GM19324 (cell line): Measurements from ENCODE around the gene SCP2.

Experiments
- ATAC-seq: cut with Tn5 transposase; IDR thresholded peaks from one replicate; pipeline ENCODE4 v1.9.1; 2021; ENCODE audit warnings: mild to moderate bottlenecking, moderate library complexity; ENCODE audit not compliant: unreplicated experiment, low FRiP score

The SCP2 gene

GRCh38 chr1:53025034-53025768 is 98.1 kb downstream of the SCP2 start:
- ATAC-seq: no peak

- ATAC-seq: no peak
Observed at GRCh38 chr1:53025769-53026112, 98.7 kb downstream of the SCP2 start.

GRCh38 chr1:53026254-53026653 is 99.2 kb downstream of the SCP2 start:
- no peak for ATAC-seq

GRCh38 chr1:53031732-53032131 is 104.7 kb downstream of the SCP2 start:
- no peak for ATAC-seq

GRCh38 chr1:53037159-53037558 is 110.1 kb downstream of the SCP2 start:
- no peak for ATAC-seq

GRCh38 chr1:53038566-53038965 is 111.5 kb downstream of the SCP2 start:
- no peak for ATAC-seq

GRCh38 chr1:53043271-53043670 is 116.2 kb downstream of the SCP2 start:
- no peak for ATAC-seq

GRCh38 chr1:53044926-53045325 is 117.8 kb downstream of the SCP2 start:
- ATAC-seq: no peak

- ATAC-seq: no peak
Observed at GRCh38 chr1:53046930-53047329, 119.9 kb downstream of the SCP2 start.

GRCh38 chr1:53047737-53048736 is 121.0 kb downstream of the SCP2 start:
- ATAC-seq: no peak

GRCh38 chr1:53048960-53049573 is 122.0 kb downstream of the SCP2 start:
- ATAC-seq: no peak

- ATAC-seq: no peak
Observed at GRCh38 chr1:53049574-53049967, 122.5 kb downstream of the SCP2 start.

- ATAC-seq: no peak
Observed at GRCh38 chr1:53050310-53050709, 123.2 kb downstream of the SCP2 start.

- ATAC-seq: no peak
Observed at GRCh38 chr1:53051676-53052075, 124.6 kb downstream of the SCP2 start.

- no peak for ATAC-seq
Observed at GRCh38 chr1:53057127-53057526, 130.1 kb downstream of the SCP2 start.

GRCh38 chr1:53060579-53060978 is 133.5 kb downstream of the SCP2 start:
- ATAC-seq: no peak

- no peak for ATAC-seq
Observed at GRCh38 chr1:53061123-53061858, 134.2 kb downstream of the SCP2 start.

GRCh38 chr1:53061859-53062707 is 135.0 kb downstream of the SCP2 start, which contains the start of gene PODN:
PODN (plus strand) TSS chr1:53062213; CDS start chr1:53069856, 7,643 bp downstream.
- no peak for ATAC-seq
